ENCODE measurements around the gene CTSW.
"Not testable (repeated sequence)": the region's sequence is repeated elsewhere in the genome, so short reads cannot be mapped to it uniquely, and the experiment has no call there.

The CTSW gene

DNA sequence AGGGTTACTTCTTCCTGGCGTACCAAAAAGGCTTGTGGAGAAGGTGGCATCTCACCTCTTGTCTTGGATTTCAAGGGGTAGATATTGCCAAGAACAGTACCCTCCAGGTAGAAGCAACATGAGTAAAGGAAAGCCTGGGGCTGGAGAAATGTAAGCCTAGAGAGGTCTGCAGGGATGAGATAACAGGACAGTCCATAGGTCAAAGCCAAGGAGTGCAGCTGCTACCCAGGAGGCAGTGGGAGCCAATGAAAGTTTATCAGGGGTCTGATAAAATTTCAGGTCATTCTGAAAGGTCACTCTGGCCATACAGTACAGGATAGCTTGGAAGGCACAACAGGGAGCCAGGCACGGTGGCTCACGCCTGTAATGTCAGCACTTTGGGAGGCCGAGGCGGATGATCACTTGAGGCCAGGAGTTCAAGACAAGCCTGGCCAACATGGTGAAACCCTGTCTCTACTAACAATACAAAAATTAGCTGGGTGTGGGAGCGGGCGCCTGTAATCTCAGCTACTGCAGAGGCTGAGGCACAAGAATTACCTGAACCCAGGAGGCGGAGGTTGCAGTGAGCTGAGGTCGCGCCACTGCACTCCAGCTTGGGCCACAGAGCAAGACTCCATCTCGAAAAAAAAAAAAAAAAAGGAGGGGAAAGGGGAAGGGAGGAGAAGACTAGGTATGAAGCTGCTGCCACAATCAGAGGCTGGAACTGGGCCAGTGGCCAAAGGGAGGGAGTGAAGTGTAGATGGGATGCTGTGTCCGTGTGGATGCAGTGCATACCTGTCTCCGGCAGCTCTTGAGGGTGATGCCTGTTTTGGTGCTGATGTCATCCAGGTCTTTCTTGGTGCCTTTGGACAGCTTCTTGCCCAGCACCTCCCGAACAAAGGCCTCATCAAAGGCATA, 7.4 kb downstream of the CTSW start:
- no peak for DNase-seq

- no peak for DNase-seq
These were observed 8.1 kb downstream of the CTSW start for GRCh38 chr11:65887723-65888162.

DNA sequence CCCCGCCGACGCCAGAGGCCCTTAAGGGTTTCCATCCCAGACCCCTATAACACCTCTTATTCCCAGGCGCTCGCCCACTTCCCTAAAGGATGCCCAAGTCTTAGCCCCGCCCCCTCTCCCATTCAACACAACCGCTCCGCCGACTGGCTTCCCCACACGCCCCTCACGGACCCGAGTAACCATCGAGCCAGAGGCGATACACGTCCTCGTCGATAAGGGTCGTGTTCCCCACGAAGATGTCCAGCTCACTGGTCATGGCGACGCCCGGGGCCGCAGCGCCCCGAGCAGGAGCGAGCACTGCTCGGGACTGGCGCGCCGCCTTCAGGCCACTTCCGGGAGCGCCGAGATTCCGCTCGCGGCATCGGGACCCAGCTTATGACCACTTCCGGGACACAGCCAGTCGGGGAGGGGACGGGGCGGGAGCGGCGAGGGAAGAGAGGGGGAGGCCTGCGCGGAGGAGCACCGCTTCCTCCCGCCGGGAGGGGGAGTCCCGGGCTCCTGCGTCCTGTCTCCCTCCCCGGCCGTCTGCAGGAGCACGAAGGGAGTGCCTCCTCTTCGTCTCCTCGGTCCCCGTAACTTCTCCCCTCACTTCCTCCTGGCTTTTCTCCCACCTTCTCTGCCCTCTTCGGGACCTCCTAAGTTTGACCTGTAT, 8.7 kb downstream of the CTSW start, which contains the start of gene FIBP:
Gene FIBP, minus strand, starts transcription at position 309 of the 652 bp plus-strand sequence. Its CDS starts 53 bp downstream, at position 256.
- DNase-seq = peak; percentile 96

GRCh38 chr11:65890324-65891218, 10.9 kb downstream of the CTSW start, which contains the start of gene CCDC85B:
TSS of gene CCDC85B (plus strand) at chr11:65890673. CDS start at chr11:65890784, 111 bp downstream.
- peak; percentile 98 for DNase-seq

- DNase-seq = peak; percentile 63
These were observed 11.8 kb downstream of the CTSW start for GRCh38 chr11:65891219-65892136.

- not testable (repeated sequence) for DNase-seq
These were observed 12.5 kb downstream of the CTSW start for GRCh38 chr11:65892137-65892540.

DNA sequence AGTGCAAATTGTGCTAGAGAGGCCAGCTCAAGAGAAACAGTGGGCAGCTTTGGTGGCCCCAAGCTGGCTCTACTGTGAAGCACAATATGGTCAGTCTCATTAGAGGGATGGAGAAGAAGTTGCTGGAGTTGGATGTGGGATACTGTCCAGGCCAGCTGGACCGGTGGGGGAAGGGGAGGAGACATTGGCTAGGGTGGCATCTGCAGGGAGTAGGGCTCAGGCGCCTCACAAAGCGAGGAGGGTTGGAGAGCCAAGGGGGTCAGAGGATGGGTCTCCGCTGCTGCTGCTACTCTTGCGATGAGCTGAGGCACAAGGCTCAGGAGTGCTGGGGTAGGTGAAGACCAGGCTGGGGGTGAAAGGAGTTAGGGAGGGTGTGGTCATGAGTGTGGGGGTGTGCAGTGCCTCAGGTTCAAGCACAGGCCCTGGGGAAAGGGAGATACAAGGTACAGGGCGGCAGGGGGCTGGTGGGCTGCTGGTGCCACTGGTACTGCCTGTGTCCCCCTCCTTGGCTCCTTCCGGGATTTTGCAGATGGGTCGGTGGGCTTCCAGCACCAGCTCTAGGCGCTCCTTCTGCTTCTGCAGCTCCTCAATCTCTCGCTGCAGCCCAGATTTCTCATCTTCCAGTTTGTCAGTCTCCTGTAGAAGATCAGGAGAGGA, 13.2 kb downstream of the CTSW start:
- DNase-seq = no peak

DNA sequence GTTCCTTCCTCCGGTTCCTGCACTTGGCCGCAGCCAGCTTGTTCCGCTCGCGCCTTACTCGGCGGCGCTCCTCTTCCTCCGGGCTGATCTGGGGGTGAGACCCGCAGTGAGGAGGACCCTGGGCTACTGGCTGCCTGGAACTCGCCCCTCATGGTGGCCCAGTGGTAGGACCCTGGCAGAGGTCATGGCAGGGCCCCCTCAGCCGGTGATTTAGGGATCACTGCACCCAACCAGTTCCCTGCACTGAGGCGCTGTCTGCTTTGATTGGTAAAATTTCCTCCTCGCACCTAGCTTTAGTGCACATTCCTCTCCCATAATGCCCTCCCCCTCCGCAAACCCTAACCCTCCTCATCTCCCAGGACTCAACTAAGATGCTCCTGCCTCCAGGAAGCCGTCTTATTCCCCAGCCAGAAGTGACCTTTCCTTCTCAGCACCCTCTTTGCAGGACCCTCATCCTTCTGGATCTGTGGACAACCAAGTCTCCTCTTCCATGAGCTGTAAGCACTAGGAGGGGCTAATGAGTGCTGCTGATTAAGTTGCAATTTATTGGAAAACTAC, 14.5 kb downstream of the CTSW start:
- DNase-seq = no peak

DNA sequence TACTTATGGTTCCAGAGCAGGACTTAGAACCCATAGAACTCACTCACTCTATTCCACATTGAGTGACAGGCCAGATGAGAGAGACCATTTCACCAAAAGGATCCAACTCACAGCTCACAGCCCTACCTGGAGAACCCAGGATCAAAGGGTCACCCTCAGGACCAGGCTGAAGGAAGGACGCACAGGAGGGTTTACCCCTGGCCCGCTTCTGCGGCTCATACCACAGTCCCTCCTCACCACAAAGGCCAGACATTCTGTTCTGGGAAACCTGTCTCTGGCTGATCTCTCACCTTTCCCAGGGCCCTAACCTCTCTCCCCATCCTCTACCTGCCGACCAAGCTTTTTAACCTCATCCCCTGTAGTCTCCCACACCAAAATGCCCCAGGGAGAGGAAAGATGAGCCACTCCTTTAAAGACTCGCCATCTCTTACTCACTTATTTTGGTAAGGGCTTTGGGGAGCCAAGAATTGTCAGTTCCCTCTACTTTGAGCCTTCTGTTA, 15.9 kb downstream of the CTSW start:
- no peak for DNase-seq

- DNase-seq = no peak
These were observed 16.7 kb downstream of the CTSW start for GRCh38 chr11:65896034-65896999.

- DNase-seq = no peak
These were observed 17.4 kb downstream of the CTSW start for GRCh38 chr11:65897020-65897471.

- no peak for DNase-seq
These were observed 19.2 kb downstream of the CTSW start for GRCh38 chr11:65898656-65899355.

GRCh38 chr11:65899356-65900124, 19.9 kb downstream of the CTSW start:
- DNase-seq = peak; percentile 81

GRCh38 chr11:65900125-65900898, 20.7 kb downstream of the CTSW start, which contains the start of gene FOSL1:
TSS of gene FOSL1 (minus strand) at chr11:65900388. CDS start at chr11:65900339, 49 bp downstream.
- peak; percentile 94 for DNase-seq

GRCh38 chr11:65900899-65901180, 21.2 kb downstream of the CTSW start:
- DNase-seq = no peak

- DNase-seq = no peak
These were observed 23.4 kb downstream of the CTSW start for GRCh38 chr11:65903068-65903481.

GRCh38 chr11:65903715-65904114, 24.1 kb downstream of the CTSW start:
- no peak for DNase-seq
